Left renal cortex interstitium (tissue), 4 donors: ENCODE data around the gene MRPS18C. TPM values are rescaled to one million over a fixed set of nuclear protein-coding genes. Genes with fewer than 3 reads are reported as not detected.
"Not testable (repeated sequence)": the region's sequence is repeated elsewhere in the genome, so short reads cannot be mapped to it uniquely, and the experiment has no call there.

Experiments used
- DNase-seq, 4 donors: peaks; one replicate each; pipeline ENCODE4 v3.0.0-alpha.2; 2013; ENCODE audit warnings: low read depth in 4 of 4, low spot score in 2 of 4, missing footprints in 1 of 4
- polyA plus RNA-seq, 4 donors: library from polyadenylated mRNA; unstranded; fragments of 120-200 nt; gene quantifications; one replicate each; pipeline ENCODE4 v1.2.1, GENCODE V29; 2013; ENCODE audit not compliant: insufficient read length in 4 of 4

Gene MRPS18C
- polyA plus RNA-seq, 4 donors, result 55.8 to 80.1 (median 68.2) TPM

GRCh38 chr4:83496085-83496917 is 40.4 kb downstream of the MRPS18C start:
- DNase-seq, result not testable (repeated sequence)

GRCh38 chr4:83498187-83498586 is 42.3 kb downstream of the MRPS18C start:
- no peak for DNase-seq

- not testable (repeated sequence) for DNase-seq
Observed at GRCh38 chr4:83501671-83502070, 45.8 kb downstream of the MRPS18C start.

GRCh38 chr4:83503974-83504373 is 48.1 kb downstream of the MRPS18C start:
- no peak for DNase-seq

- DNase-seq, result no peak
Observed at GRCh38 chr4:83504503-83504902, 48.6 kb downstream of the MRPS18C start.

- no peak for DNase-seq
Observed at GRCh38 chr4:83504996-83505395, 49.1 kb downstream of the MRPS18C start.

GRCh38 chr4:83509156-83509585 is 53.3 kb downstream of the MRPS18C start:
- not testable (repeated sequence) for DNase-seq

- no peak for DNase-seq
Observed at GRCh38 chr4:83510442-83510841, 54.6 kb downstream of the MRPS18C start.

Other genes with a start within 250 kb of the MRPS18C start
- gene COQ2, start 171.3 kb upstream of the MRPS18C start, polyA plus RNA-seq, result 10 to 100 TPM; 14.7 to 16.6 (median 16.4) TPM
- gene HPSE, start 121.2 kb upstream of the MRPS18C start, polyA plus RNA-seq, result 1 to 10 TPM in 2 of 4 donors, under 1 TPM in 2; 0.70 to 1.7 (median 1.00) TPM
- 10 to 100 TPM; 16.5 to 18.2 (median 17.5) TPM for gene HELQ, start 235 bp upstream of the MRPS18C start, polyA plus RNA-seq
- 10 to 100 TPM; 22.1 to 32.0 (median 25.6) TPM for gene ABRAXAS1, start 29.0 kb downstream of the MRPS18C start, polyA plus RNA-seq
- gene GPAT3, start 80.0 kb downstream of the MRPS18C start, polyA plus RNA-seq, result 10 to 100 TPM; 16.6 to 26.7 (median 18.3) TPM